ENCODE data around the gene C1orf50.

- no peak for TF ChIP-seq REST (IDR thresholded peaks at IDR 0.05; ENCODE audit: insufficient replicate concordance, low read depth)
- TF ChIP-seq POLR2AphosphoS5 (IDR thresholded peaks at IDR 0.05; ENCODE audit: low read depth) = no peak
- no peak for TF ChIP-seq CTCF (IDR thresholded peaks at IDR 0.05; ENCODE audit: insufficient read depth, low read length)
Measured at GRCh38 chr1:42797979-42798378, 30.9 kb downstream of the C1orf50 start.

Data from HL-60 (cell line).